ENCODE measurements around the gene IQCN.
A peak's percentile ranks its signal among the peaks of the same experiment; 100 is the strongest.

The IQCN gene

GRCh38 chr19:18229915-18230314 is 44.3 kb downstream of the IQCN start:
- H3K23ac ChIP-seq (ENCODE audit: low read depth, low read length, poor library complexity), result no peak overlapping the region
- H2BK120ac ChIP-seq (ENCODE audit: low read depth, low read length), result no peak overlapping the region
- H3K27me3 ChIP-seq (ENCODE audit: control insufficient read depth in 3 of 3, insufficient read depth in 3 of 3, low read depth in 1 of 3, low read length in 3 of 3), result peaks cover 8 to 38% (median 33%) of the 10 kb centered on the region in 3 experiments
- no peak overlapping the region for H2AK5ac ChIP-seq (ENCODE audit: low read depth, low read length)
- H3K14ac ChIP-seq (ENCODE audit: low read length), result no peak overlapping the region
- no CpG with 5 or more reads among the region's 4 CpGs for whole genome bisulfite sequencing, 2 donors (ENCODE audit: extremely low coverage in 2 of 2, insufficient read length in 2 of 2, insufficient replicate concordance in 1 of 2)
- no peak overlapping the region for H3K9ac ChIP-seq (ENCODE audit: low read depth, low read length, poor library complexity)
- H2AFZ ChIP-seq (ENCODE audit: low read length), result no peak overlapping the region
- H2BK5ac ChIP-seq (ENCODE audit: low read length), result no peak overlapping the region
- H3K4ac ChIP-seq (ENCODE audit: low read length), result no peak overlapping the region
- no peak overlapping the region for H2BK15ac ChIP-seq (ENCODE audit: low read length)
- H3K18ac ChIP-seq (ENCODE audit: low read length), result no peak overlapping the region
- no peaks in the 10 kb centered on the region for H3K36me3 ChIP-seq (replicated peaks in 1 of 2; ENCODE audit: control insufficient read depth in 2 of 2, insufficient read depth in 2 of 2, low read length in 2 of 2)
- DNase-seq (ENCODE audit: low spot score), result no peak
- H3K4me3 ChIP-seq (ENCODE audit: low read length in 2 of 2), result no peak overlapping the region
- H4K91ac ChIP-seq (ENCODE audit: low read depth, low read length, poor library complexity), result no peak overlapping the region
- peaks cover 0 to 6% of the 10 kb centered on the region in 2 donors for H3K9me3 ChIP-seq (replicated peaks in 1 of 2; ENCODE audit: control insufficient read depth in 2 of 2, insufficient read depth in 1 of 2, low read depth in 1 of 2, low read length in 2 of 2)
- no peak overlapping the region for H4K8ac ChIP-seq (ENCODE audit: low read depth, low read length)
- H3K27ac ChIP-seq (replicated peaks; ENCODE audit: low read length), result no peak overlapping the region
- peaks cover 6 to 17% of the 10 kb centered on the region in 2 donors for H3K4me1 ChIP-seq (ENCODE audit: control insufficient read depth in 2 of 2, insufficient read depth in 1 of 2, low read depth in 1 of 2, low read length in 2 of 2)
- H3K79me1 ChIP-seq (ENCODE audit: low read depth, low read length), result peaks cover 3% of the 10 kb centered on the region
- H3K4me2 ChIP-seq (ENCODE audit: insufficient read depth, low read length, poor library complexity, severe bottlenecking), result no peak overlapping the region
- no peak overlapping the region for H2BK12ac ChIP-seq (ENCODE audit: low read length)

- Histone ChIP-seq H3K14ac (ENCODE audit: low read length) (no peak overlapping the region), H2AFZ (ENCODE audit: low read length) (no peak overlapping the region), H2BK120ac (ENCODE audit: low read depth, low read length) (no peak overlapping the region), H2BK5ac (ENCODE audit: low read length) (no peak overlapping the region), H3K4me3 (ENCODE audit: low read length in 2 of 2) (no peak overlapping the region), H3K4me2 (ENCODE audit: insufficient read depth, low read length, poor library complexity, severe bottlenecking) (no peak overlapping the region), H2BK12ac (ENCODE audit: low read length) (no peak overlapping the region), H3K9me3 (replicated peaks in 1 of 2; ENCODE audit: control insufficient read depth in 2 of 2, insufficient read depth in 1 of 2, low read depth in 1 of 2, low read length in 2 of 2) (peaks cover 0 to 6% of the 10 kb centered on the region in 2 donors), H3K27ac (replicated peaks; ENCODE audit: low read length) (no peak overlapping the region), H3K9ac (ENCODE audit: low read depth, low read length, poor library complexity) (no peak overlapping the region), H3K18ac (ENCODE audit: low read length) (no peak overlapping the region), H4K91ac (ENCODE audit: low read depth, low read length, poor library complexity) (no peak overlapping the region), H3K23ac (ENCODE audit: low read depth, low read length, poor library complexity) (no peak overlapping the region), H3K36me3 (replicated peaks in 1 of 2; ENCODE audit: control insufficient read depth in 2 of 2, insufficient read depth in 2 of 2, low read length in 2 of 2) (no peaks in the 10 kb centered on the region), H4K8ac (ENCODE audit: low read depth, low read length) (no peak overlapping the region), H3K4me1 (ENCODE audit: control insufficient read depth in 2 of 2, insufficient read depth in 1 of 2, low read depth in 1 of 2, low read length in 2 of 2) (peaks cover 6 to 20% of the 10 kb centered on the region in 2 donors), H2BK15ac (ENCODE audit: low read length) (no peak overlapping the region), H3K27me3 (ENCODE audit: control insufficient read depth in 3 of 3, insufficient read depth in 3 of 3, low read depth in 1 of 3, low read length in 3 of 3) (peaks cover 12 to 39% (median 37%) of the 10 kb centered on the region in 3 experiments), H2AK5ac (ENCODE audit: low read depth, low read length) (no peak overlapping the region), H3K4ac (ENCODE audit: low read length) (no peak overlapping the region), H3K79me1 (ENCODE audit: low read depth, low read length) (peaks cover 3% of the 10 kb centered on the region)
- DNase-seq (ENCODE audit: low spot score), result no peak
- no CpG with 5 or more reads among the region's 5 CpGs for WGBS, 2 donors (ENCODE audit: extremely low coverage in 2 of 2, insufficient read length in 2 of 2, insufficient replicate concordance in 1 of 2)
Observed at GRCh38 chr19:18229474-18229873, 44.8 kb downstream of the IQCN start.

- no peak overlapping the region for H3K18ac ChIP-seq (ENCODE audit: low read length)
- H2BK120ac ChIP-seq (ENCODE audit: low read depth, low read length), result no peak overlapping the region
- no peak overlapping the region for H3K4ac ChIP-seq (ENCODE audit: low read length)
- peaks cover 0 to 3% of the 10 kb centered on the region in 2 donors for H3K9me3 ChIP-seq (replicated peaks in 1 of 2; ENCODE audit: control insufficient read depth in 2 of 2, insufficient read depth in 1 of 2, low read depth in 1 of 2, low read length in 2 of 2)
- WGBS, 2 donors (ENCODE audit: extremely low coverage in 2 of 2, insufficient read length in 2 of 2, insufficient replicate concordance in 1 of 2), result no CpG with 5 or more reads among the region's 6 CpGs
- no peak overlapping the region for H3K27ac ChIP-seq (replicated peaks; ENCODE audit: low read length)
- peaks cover 8 to 20% of the 10 kb centered on the region in 2 donors for H3K4me1 ChIP-seq (ENCODE audit: control insufficient read depth in 2 of 2, insufficient read depth in 1 of 2, low read depth in 1 of 2, low read length in 2 of 2)
- no peak overlapping the region for H2BK15ac ChIP-seq (ENCODE audit: low read length)
- H3K23ac ChIP-seq (ENCODE audit: low read depth, low read length, poor library complexity), result no peak overlapping the region
- no peak overlapping the region for H2AK5ac ChIP-seq (ENCODE audit: low read depth, low read length)
- no peak for DNase-seq (ENCODE audit: low spot score)
- H4K8ac ChIP-seq (ENCODE audit: low read depth, low read length), result no peak overlapping the region
- peaks cover 3% of the 10 kb centered on the region for H3K79me1 ChIP-seq (ENCODE audit: low read depth, low read length)
- no peak overlapping the region for H3K14ac ChIP-seq (ENCODE audit: low read length)
- no peak overlapping the region for H3K4me2 ChIP-seq (ENCODE audit: insufficient read depth, low read length, poor library complexity, severe bottlenecking)
- no peak overlapping the region for H4K91ac ChIP-seq (ENCODE audit: low read depth, low read length, poor library complexity)
- H3K4me3 ChIP-seq (ENCODE audit: low read length in 2 of 2), result no peak overlapping the region
- peaks cover 12 to 39% (median 32%) of the 10 kb centered on the region in 3 experiments for H3K27me3 ChIP-seq (ENCODE audit: control insufficient read depth in 3 of 3, insufficient read depth in 3 of 3, low read depth in 1 of 3, low read length in 3 of 3)
- H2BK5ac ChIP-seq (ENCODE audit: low read length), result no peak overlapping the region
- no peak overlapping the region for H3K9ac ChIP-seq (ENCODE audit: low read depth, low read length, poor library complexity)
- no peak overlapping the region for H2AFZ ChIP-seq (ENCODE audit: low read length)
- H3K36me3 ChIP-seq (replicated peaks in 1 of 2; ENCODE audit: control insufficient read depth in 2 of 2, insufficient read depth in 2 of 2, low read length in 2 of 2), result no peaks in the 10 kb centered on the region
- no peak overlapping the region for H2BK12ac ChIP-seq (ENCODE audit: low read length)
Observed at GRCh38 chr19:18227781-18228271, 46.4 kb downstream of the IQCN start.

GRCh38 chr19:18226956-18227780 is 47.1 kb downstream of the IQCN start:
- WGBS, 2 donors (ENCODE audit: extremely low coverage in 2 of 2, insufficient read length in 2 of 2, insufficient replicate concordance in 1 of 2), result no CpG with 5 or more reads among the region's 18 CpGs
- Histone ChIP-seq H3K4ac (ENCODE audit: low read length) (no peak overlapping the region), H3K18ac (ENCODE audit: low read length) (no peak overlapping the region), H3K4me1 (ENCODE audit: control insufficient read depth in 2 of 2, insufficient read depth in 1 of 2, low read depth in 1 of 2, low read length in 2 of 2) (peaks cover 4 to 15% of the 10 kb centered on the region in 2 donors), H3K9ac (ENCODE audit: low read depth, low read length, poor library complexity) (no peak overlapping the region), H4K91ac (ENCODE audit: low read depth, low read length, poor library complexity) (no peak overlapping the region), H3K9me3 (replicated peaks in 1 of 2; ENCODE audit: control insufficient read depth in 2 of 2, insufficient read depth in 1 of 2, low read depth in 1 of 2, low read length in 2 of 2) (peaks cover 0 to 5% of the 10 kb centered on the region in 2 donors), H2BK12ac (ENCODE audit: low read length) (peak overlapping the region; percentile 12), H2AFZ (ENCODE audit: low read length) (no peak overlapping the region), H4K8ac (ENCODE audit: low read depth, low read length) (no peak overlapping the region), H3K27me3 (ENCODE audit: control insufficient read depth in 3 of 3, insufficient read depth in 3 of 3, low read depth in 1 of 3, low read length in 3 of 3) (peaks cover 12 to 37% (median 34%) of the 10 kb centered on the region in 3 experiments), H3K27ac (replicated peaks; ENCODE audit: low read length) (no peak overlapping the region), H2AK5ac (ENCODE audit: low read depth, low read length) (no peak overlapping the region), H3K79me1 (ENCODE audit: low read depth, low read length) (peaks cover 2% of the 10 kb centered on the region), H2BK15ac (ENCODE audit: low read length) (no peak overlapping the region), H3K4me3 (ENCODE audit: low read length in 2 of 2) (no peak overlapping the region), H3K14ac (ENCODE audit: low read length) (no peak overlapping the region), H3K36me3 (replicated peaks in 1 of 2; ENCODE audit: control insufficient read depth in 2 of 2, insufficient read depth in 2 of 2, low read length in 2 of 2) (no peaks in the 10 kb centered on the region), H2BK5ac (ENCODE audit: low read length) (no peak overlapping the region), H2BK120ac (ENCODE audit: low read depth, low read length) (no peak overlapping the region), H3K4me2 (ENCODE audit: insufficient read depth, low read length, poor library complexity, severe bottlenecking) (no peak overlapping the region), H3K23ac (ENCODE audit: low read depth, low read length, poor library complexity) (no peak overlapping the region)
- no peak for DNase-seq (ENCODE audit: low spot score)

Data from neuronal stem cell (in vitro differentiated cells).